Uterus (tissue), 2 donors: ENCODE results near the gene TRAF3.

Source experiments
- POLR2A ChIP-seq, 2 donors: fragments of 450-650 bp; IDR thresholded peaks; one replicate each; pipeline ENCODE4 v1.6.1; 2016; ENCODE audit warnings: antibody characterized with exemption in 2 of 2, mild to moderate bottlenecking in 1 of 2, moderate library complexity in 1 of 2
- TF ChIP-seq, protein P1 (sequence below), 4 experiments: fragments of 200-600 bp in 2 of 4; fragments of 450-650 bp in 2 of 4; sonication (generic) in 2 of 4; IDR thresholded peaks; one replicate each; pipeline ENCODE4 v1.5.1; 2016 to 2019; ENCODE audit warnings: antibody characterized with exemption in 4 of 4, mild to moderate bottlenecking in 2 of 4, moderate library complexity in 1 of 4

DNA sequence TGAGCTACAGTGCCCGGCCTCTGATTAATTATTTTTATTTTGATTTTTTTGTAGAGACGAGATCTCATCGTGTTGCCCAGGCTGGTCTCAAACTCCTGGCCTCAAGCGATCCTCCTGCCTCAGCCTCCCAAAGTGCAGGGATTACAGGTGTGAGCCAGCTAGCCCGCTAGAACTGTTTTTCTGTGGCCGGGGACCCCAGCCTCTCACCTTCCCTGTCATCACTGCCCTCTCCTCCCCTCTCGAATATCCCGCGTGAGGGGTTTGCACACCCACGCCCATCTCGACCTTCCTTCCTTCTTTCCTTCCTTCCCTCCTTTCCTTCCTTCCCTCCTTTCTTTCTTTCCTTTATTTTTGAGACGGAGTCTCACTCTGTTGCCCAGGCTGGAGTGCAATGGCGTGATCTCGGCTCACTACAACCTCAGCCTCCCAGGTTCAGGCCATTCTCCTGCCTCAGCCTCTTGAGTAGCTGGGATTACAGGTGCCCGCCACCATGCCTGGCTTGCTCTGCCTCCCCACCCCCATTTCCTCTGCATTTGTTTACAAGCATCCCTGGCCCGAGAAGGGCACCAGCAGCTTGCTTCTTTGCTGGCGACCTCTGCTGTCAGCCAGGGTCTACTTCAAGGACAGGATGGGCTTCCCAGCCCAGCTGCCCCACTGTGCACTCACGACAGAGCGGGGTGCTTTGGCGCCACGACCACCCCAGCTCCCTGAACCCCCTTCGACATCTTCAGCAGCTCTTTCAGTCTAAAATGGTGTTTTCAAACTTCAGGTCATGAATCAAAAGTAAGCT is 4.3 kb upstream of the TRAF3 start:
- TF ChIP-seq, protein P1, sequence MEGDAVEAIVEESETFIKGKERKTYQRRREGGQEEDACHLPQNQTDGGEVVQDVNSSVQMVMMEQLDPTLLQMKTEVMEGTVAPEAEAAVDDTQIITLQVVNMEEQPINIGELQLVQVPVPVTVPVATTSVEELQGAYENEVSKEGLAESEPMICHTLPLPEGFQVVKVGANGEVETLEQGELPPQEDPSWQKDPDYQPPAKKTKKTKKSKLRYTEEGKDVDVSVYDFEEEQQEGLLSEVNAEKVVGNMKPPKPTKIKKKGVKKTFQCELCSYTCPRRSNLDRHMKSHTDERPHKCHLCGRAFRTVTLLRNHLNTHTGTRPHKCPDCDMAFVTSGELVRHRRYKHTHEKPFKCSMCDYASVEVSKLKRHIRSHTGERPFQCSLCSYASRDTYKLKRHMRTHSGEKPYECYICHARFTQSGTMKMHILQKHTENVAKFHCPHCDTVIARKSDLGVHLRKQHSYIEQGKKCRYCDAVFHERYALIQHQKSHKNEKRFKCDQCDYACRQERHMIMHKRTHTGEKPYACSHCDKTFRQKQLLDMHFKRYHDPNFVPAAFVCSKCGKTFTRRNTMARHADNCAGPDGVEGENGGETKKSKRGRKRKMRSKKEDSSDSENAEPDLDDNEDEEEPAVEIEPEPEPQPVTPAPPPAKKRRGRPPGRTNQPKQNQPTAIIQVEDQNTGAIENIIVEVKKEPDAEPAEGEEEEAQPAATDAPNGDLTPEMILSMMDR (IDR thresholded peaks at IDR 0.05) = no peak
- TF ChIP-seq POLR2A (IDR thresholded peaks at IDR 0.05) = no peak
